MM.1S (cell line): ENCODE measurements around the gene MTREX.

Experiments used
- CTCF ChIP-seq: fragments of 300-600 bp; sonication (generic); IDR thresholded peaks from 2 replicates; pipeline ENCODE4 v1.5.1; 2016; ENCODE audit warnings: antibody characterized with exemption, low read length, mixed read lengths
- EZH2 ChIP-seq: fragments of 300-600 bp; sonication (generic); optimal IDR thresholded peaks from 2 replicates; pipeline ENCODE3; 2017; ENCODE audit warnings: low read depth, mild to moderate bottlenecking, antibody characterized with exemption, low read length, mixed read lengths
- EZH2phosphoT487 ChIP-seq: fragments of 300-600 bp; sonication (generic); IDR thresholded peaks from 2 replicates; pipeline ENCODE4 v1.6.1; 2018; ENCODE audit warnings: antibody characterized with exemption, low read length

- TF ChIP-seq CTCF (no peak), EZH2 (no peak), EZH2phosphoT487 (no peak)
Observed at GRCh38 chr5:55426455-55426854, 118.7 kb downstream of the MTREX start.
